Sigmoid colon (tissue), 4 donors: ENCODE data around the gene RETREG1.

Experiments
- EP300 ChIP-seq, 4 donors: sonication (generic); formaldehyde crosslinking; IDR thresholded peaks; one replicate each; pipeline ENCODE4 v1.6.1; 2017; ENCODE audit warnings: antibody characterized with exemption in 4 of 4
- POLR2A ChIP-seq, 2 donors: fragments of 450-650 bp; IDR thresholded peaks; one replicate each; pipeline ENCODE4 v1.6.1; 2016; ENCODE audit warnings: antibody characterized with exemption in 2 of 2, mild to moderate bottlenecking in 2 of 2, moderate library complexity in 2 of 2

GRCh38 chr5:16582081-16582480, 34.7 kb downstream of the RETREG1 start:
- TF ChIP-seq POLR2A (IDR thresholded peaks at IDR 0.05) (no peak), EP300 (IDR thresholded peaks at IDR 0.05) (no peak)
